GM12875 (cell line): Measurements from ENCODE around the gene ENG.

Experiments
- H3K4me3 ChIP-seq: one replicate; pipeline ENCODE4 v1.5.1; 2011; ENCODE audit warnings: low read depth, low read length, control low read depth
- CTCF ChIP-seq: IDR thresholded peaks from 2 replicates; pipeline ENCODE4 v1.5.1; 2011; ENCODE audit warnings: low read depth, mild to moderate bottlenecking, control low read depth, inconsistent platforms, low read length, moderate library complexity, borderline replicate concordance; ENCODE audit not compliant: insufficient read depth

The ENG gene

GRCh38 chr9:127767909-127768331 is 86.5 kb downstream of the ENG start:
- TF ChIP-seq CTCF: no peak
- H3K4me3 ChIP-seq: no peak overlapping the region

- TF ChIP-seq CTCF: no peak
These were observed 87.0 kb downstream of the ENG start for GRCh38 chr9:127767410-127767809.

GRCh38 chr9:127765418-127765817 is 89.0 kb downstream of the ENG start:
- no peak overlapping the region for H3K4me3 ChIP-seq
- no peak for TF ChIP-seq CTCF

More at GRCh38 chr9:127767410-127767809, 87.0 kb downstream of the ENG start:
- H3K4me3 ChIP-seq: no peak overlapping the region
